Measurements from ENCODE around the gene SLIT3.

GRCh38 chr5:168988699-168989098 is 312.2 kb downstream of the SLIT3 start:
- TF ChIP-seq CTCF (IDR thresholded peaks at IDR 0.05) (no peak), POLR2A (IDR thresholded peaks at IDR 0.05) (no peak)
